Endothelial cell of umbilical vein (primary cell): ENCODE data around the gene CLDN15. TPM values are rescaled to one million over a fixed set of nuclear protein-coding genes. Genes with fewer than 3 reads are reported as not detected.

Source experiments
- BruUV-seq: library from RNA; stranded (reverse); fragments of 400-500 nt; replicated peaks from 2 replicates; lab custom pipeline; 2021; lab: Mats Ljungman, UMichigan
- CTCF ChIA-PET: fragments of 300-600, 350-600 bp; sonication (Branson Sonifier 250); formaldehyde crosslinking; loops from one replicate; lab custom pipeline; 2021; ENCODE audit warnings: antibody characterized with exemption, inconsistent platforms; lab: Charles Lee
- POLR2A ChIA-PET: fragments of 300-600, 350-600 bp; sonication (Branson Sonifier 250); formaldehyde crosslinking; loops from one replicate; lab custom pipeline; 2021; ENCODE audit warnings: antibody characterized with exemption, inconsistent platforms; lab: Charles Lee
- DNase-seq: peaks from one replicate; pipeline ENCODE4 v3.0.0-alpha.2; 2011; ENCODE audit warnings: low read depth, low spot score
- FAIRE-seq: peaks from 2 replicates; lab custom pipeline; 2011; peaks lifted over from hg19 to GRCh38; lab: Jason Lieb, UNC
- H2AFZ ChIP-seq: 2 replicates; pipeline ENCODE4 v1.6.0; 2012; ENCODE audit warnings: low read depth, low read length, control low read depth, inconsistent platforms
- H3K27ac ChIP-seq: 2 replicates; pipeline ENCODE4 v1.5.1; 2011; ENCODE audit warnings: low read depth, mild to moderate bottlenecking, control low read depth, low read length, moderate library complexity; ENCODE audit not compliant: insufficient read depth
- H3K27me3 ChIP-seq, 2 experiments: 2 replicates each; pipeline versions ENCODE4 v1.6.0 to v1.6.1; 2011; ENCODE audit warnings: low read length in 2 of 2, mixed read lengths in 1 of 2; ENCODE audit not compliant: control insufficient read depth in 2 of 2, insufficient read depth in 2 of 2
- H3K36me3 ChIP-seq, 2 experiments: 2 replicates in 1 of 2; 3 replicates in 1 of 2; pipeline ENCODE4 v1.5.1; 2011; ENCODE audit warnings: low read length in 2 of 2, mild to moderate bottlenecking in 1 of 2, moderate library complexity in 1 of 2; ENCODE audit not compliant: control insufficient read depth in 2 of 2, insufficient read depth in 2 of 2; ENCODE audit errors: extremely low read depth in 1 of 2
- H3K4me1 ChIP-seq: 3 replicates; pipeline ENCODE4 v1.5.1; 2011; ENCODE audit warnings: mild to moderate bottlenecking, low read length; ENCODE audit not compliant: control insufficient read depth, insufficient read depth; ENCODE audit errors: extremely low read depth
- H3K4me2 ChIP-seq: 2 replicates; pipeline ENCODE4 v1.6.1; 2011; ENCODE audit warnings: low read length, control low read depth, mixed read lengths; ENCODE audit not compliant: insufficient read depth
- H3K4me3 ChIP-seq, 3 experiments: fragments of 200-600 bp in 1 of 3; sonication (generic), shearing (Covaris generic) in 1 of 3; replicated peaks in 1 of 3; 2 replicates each; pipeline ENCODE4 v1.5.1; 2011 to 2016; ENCODE audit warnings: control low read depth in 3 of 3, low read length in 3 of 3, mild to moderate bottlenecking in 2 of 3, inconsistent platforms in 1 of 3, low read depth in 1 of 3, moderate library complexity in 1 of 3; ENCODE audit not compliant: insufficient read depth in 1 of 3
- H3K79me2 ChIP-seq: 2 replicates; pipeline ENCODE4 v1.6.0; 2012; ENCODE audit warnings: low read length, inconsistent platforms; ENCODE audit not compliant: control insufficient read depth, insufficient read depth
- H3K9ac ChIP-seq: replicated peaks from 2 replicates; pipeline ENCODE3; 2011; ENCODE audit warnings: low read length, control low read depth; ENCODE audit not compliant: insufficient read depth; ENCODE audit errors: extremely low read depth
- H3K9me1 ChIP-seq: replicated peaks from 3 replicates; pipeline ENCODE4 v1.6.0; 2011; ENCODE audit warnings: mild to moderate bottlenecking, low read length; ENCODE audit not compliant: control insufficient read depth, insufficient read depth; ENCODE audit errors: extremely low read depth
- H3K9me3 ChIP-seq: replicated peaks from 2 replicates; pipeline ENCODE4 v1.5.1; 2012; ENCODE audit warnings: low read length, inconsistent platforms; ENCODE audit not compliant: control insufficient read depth, insufficient read depth
- H4K20me1 ChIP-seq: replicated peaks from 2 replicates; pipeline ENCODE3; 2011; ENCODE audit warnings: mild to moderate bottlenecking, low read length; ENCODE audit not compliant: control insufficient read depth, insufficient read depth; ENCODE audit errors: extremely low read depth
- CTCF ChIP-seq, 2 donors: IDR thresholded peaks; 1 replicate in 1 of 2; 2 replicates in 1 of 2; pipeline ENCODE4 v1.5.1; 2011; ENCODE audit warnings: low read length in 2 of 2, mild to moderate bottlenecking in 2 of 2, moderate library complexity in 2 of 2, control low read depth in 1 of 2, inconsistent platforms in 1 of 2, low read depth in 1 of 2; ENCODE audit not compliant: insufficient read depth in 1 of 2; ENCODE audit errors: extremely low read depth in 1 of 2
- EZH2 ChIP-seq: IDR thresholded peaks from 2 replicates; pipeline ENCODE4 v1.6.1; 2012; ENCODE audit warnings: borderline replicate concordance, low read depth, mild to moderate bottlenecking, moderate library complexity, low read length, inconsistent platforms; ENCODE audit not compliant: severe bottlenecking
- FOS ChIP-seq: IDR thresholded peaks from 2 replicates; pipeline ENCODE4 v1.6.1; 2011; ENCODE audit warnings: mild to moderate bottlenecking, low read length, moderate library complexity, borderline replicate concordance; ENCODE audit not compliant: insufficient read depth
- GATA2 ChIP-seq: IDR thresholded peaks from 2 replicates; pipeline ENCODE4 v1.7.0; 2011; ENCODE audit warnings: low read depth, mild to moderate bottlenecking, moderate library complexity, mixed read lengths, low read length; ENCODE audit not compliant: insufficient read length, insufficient read depth
- JUN ChIP-seq: IDR thresholded peaks from 2 replicates; pipeline ENCODE4 v1.6.1; 2011; ENCODE audit warnings: borderline replicate concordance, low read depth; ENCODE audit not compliant: insufficient read length, insufficient read depth
- MYC ChIP-seq: IDR thresholded peaks from one replicate; pipeline ENCODE4 v1.6.1; 2011; ENCODE audit warnings: mild to moderate bottlenecking, low read depth, low read length
- POLR2A ChIP-seq: IDR thresholded peaks from 2 replicates; pipeline ENCODE4 v1.6.1; 2012; ENCODE audit warnings: low read depth, mild to moderate bottlenecking, control low read depth, low read length
- POLR2AphosphoS5 ChIP-seq: IDR thresholded peaks from 2 replicates; pipeline ENCODE4 v1.6.1; 2012; ENCODE audit warnings: low read depth, mild to moderate bottlenecking, control low read depth, low read length, moderate library complexity; ENCODE audit not compliant: insufficient read depth
- dilution Hi-C: fragments of 300-500 bp; cut with MboI; formaldehyde crosslinking; loops from one replicate; pipeline ENCODE4 v1.15.0; 2019; ENCODE audit warnings: low sequenced_read_pairs; ENCODE audit not compliant: extremely low pct_ligation_motif_present
- intact Hi-C: fragments of 100-400 bp; cut with micrococcal nuclease; formaldehyde crosslinking; loops from one replicate; pipeline ENCODE4 v1.10.0; 2022
- polyA plus RNA-seq, 4 experiments: library from polyadenylated mRNA; depleted of rRNA in 3 of 4; stranded (reverse) in 3 of 4; unstranded in 1 of 4; fragments of >200 nt; gene quantifications; 2 replicates each; pipeline versions ENCODE4 v1.2.1 to v1.2.3, GENCODE V29; 2011 to 2012; ENCODE audit warnings: missing spikeins in 1 of 4
- total RNA-seq: library from RNA; stranded (reverse); gene quantifications from 2 replicates; pipeline ENCODE4 v1.2.3, GENCODE V29; 2021
- TF ChIP-seq, protein P1 (sequence below): IDR thresholded peaks from 2 replicates; pipeline ENCODE4 v1.6.1; 2011; ENCODE audit not compliant: insufficient read depth, insufficient read length

Gene CLDN15
- total and polyA plus RNA-seq, 2 donors (not counting 3 experiments of a cell fraction or from before 2014, with no cell fraction given): 11.3 to 17.7 TPM

GRCh38 chr7:101248276-101248675, 10.7 kb upstream of the CLDN15 start:
- no peaks in the 10 kb centered on the region for H3K9me3 ChIP-seq
- H3K27ac ChIP-seq: no peak overlapping the region
- no peaks in the 10 kb centered on the region for H4K20me1 ChIP-seq
- DNase-seq (no peak), FAIRE-seq (no peak)
- TF ChIP-seq POLR2A (no peak), POLR2AphosphoS5 (no peak), MYC (no peak), FOS (no peak), EZH2 (no peak), GATA2 (no peak), JUN (no peak), CTCF (IDR thresholded peaks at IDR 0.05; ENCODE audit: extremely low read depth in 1 of 2, insufficient read depth in 1 of 2, low read depth in 1 of 2, low read length in 2 of 2) (no peak)
- TF ChIP-seq, protein P1, sequence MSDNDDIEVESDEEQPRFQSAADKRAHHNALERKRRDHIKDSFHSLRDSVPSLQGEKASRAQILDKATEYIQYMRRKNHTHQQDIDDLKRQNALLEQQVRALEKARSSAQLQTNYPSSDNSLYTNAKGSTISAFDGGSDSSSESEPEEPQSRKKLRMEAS: no peak
- intact Hi-C loops: no loop called here
- dilution Hi-C loops: no loop called here
- BruUV-seq: no TSS peak
- no peak overlapping the region for H3K4me3 ChIP-seq
- H3K36me3 ChIP-seq: peaks cover 0 to 3% of the 10 kb centered on the region in 2 experiments
- H3K9ac ChIP-seq: no peak overlapping the region
- peaks cover 33% of the 10 kb centered on the region for H3K79me2 ChIP-seq
- peaks cover 17% of the 10 kb centered on the region for H3K4me1 ChIP-seq
- no peak overlapping the region for H3K4me2 ChIP-seq
- H2AFZ ChIP-seq: no peak overlapping the region
- H3K9me1 ChIP-seq: no peaks in the 10 kb centered on the region
- H3K27me3 ChIP-seq: no peaks in the 10 kb centered on the region
- ChIA-PET CTCF (interaction anchor here (0.9 kb wide), 1 partner anchor 105 kb away, joined by 4 read pairs; no protein-coding TSS in a partner anchor), POLR2A (no interaction called here)
